A204.1 (cell line): Measurements from ENCODE around the gene CEACAM4.
"Not testable (repeated sequence)": the region's sequence is repeated elsewhere in the genome, so short reads cannot be mapped to it uniquely, and the experiment has no call there.

Source experiments
- FAIRE-seq: peaks from 2 replicates; lab custom pipeline; 2012; peaks lifted over from hg19 to GRCh38; lab: Jason Lieb, UNC

Gene CEACAM4

DNA sequence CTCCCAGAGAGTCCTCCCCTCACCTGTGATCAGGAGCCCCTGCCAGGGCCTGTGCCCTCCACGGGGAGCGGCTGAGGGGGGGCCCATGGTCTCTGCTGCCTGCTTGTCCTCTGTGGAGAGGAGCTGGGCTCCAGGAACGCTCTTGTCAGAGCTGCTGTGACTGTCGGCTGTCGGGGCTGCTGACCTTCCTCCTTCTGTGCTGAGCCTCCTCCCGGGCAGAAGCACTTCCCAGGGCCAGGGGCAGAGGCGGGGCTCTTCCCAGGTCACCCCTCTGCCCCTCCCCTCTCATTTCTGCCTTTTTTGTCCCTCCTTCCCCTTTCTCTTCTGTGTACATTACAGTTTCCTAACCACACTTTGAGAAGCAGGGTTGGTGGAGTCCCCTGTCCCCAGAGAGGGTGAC, at the start of gene CEACAM4:
CEACAM4 (minus strand) TSS at position 198 of the 400 bp plus-strand sequence; CDS start at position 87, 111 bp downstream.
- no peak for FAIRE-seq

DNA sequence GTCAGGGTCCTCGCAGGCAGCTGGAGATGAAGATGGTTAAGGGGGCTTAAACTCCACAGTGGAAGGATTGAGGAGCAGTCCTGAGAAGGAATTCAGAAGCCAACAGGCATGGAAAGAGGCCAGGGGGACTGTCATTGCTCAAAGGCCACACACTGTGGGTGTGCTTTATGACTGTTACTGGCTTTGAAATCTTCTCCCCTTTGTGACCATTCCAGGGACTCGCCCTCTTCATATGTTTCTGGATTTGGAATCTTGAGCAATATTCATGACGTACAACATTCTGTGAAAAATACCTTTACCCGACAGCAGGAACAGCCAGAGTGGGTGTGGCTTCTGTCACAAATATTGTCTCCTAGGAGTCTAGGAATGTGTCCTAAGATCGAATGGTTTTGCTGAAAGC, 44.6 kb upstream of the CEACAM4 start:
- no peak for FAIRE-seq

DNA sequence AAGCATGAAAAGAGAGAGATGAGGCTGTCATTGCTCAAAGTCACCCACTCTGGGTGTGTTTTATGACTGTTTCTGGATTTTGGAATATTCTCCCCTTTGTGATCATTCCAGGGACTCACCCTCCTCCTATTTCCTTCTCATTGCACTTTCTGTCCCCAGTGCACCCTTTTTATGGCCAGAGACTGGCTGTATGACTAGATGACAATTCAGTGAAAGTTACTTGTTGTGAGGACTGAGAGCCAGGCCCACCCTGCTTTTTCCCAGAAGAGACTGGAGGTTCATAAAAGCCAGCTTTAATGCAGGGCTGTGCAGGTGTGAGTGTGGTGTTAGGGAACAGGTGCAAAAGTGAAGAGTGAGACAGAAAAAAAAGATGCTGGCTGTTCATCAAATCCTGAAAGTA, 43.9 kb upstream of the CEACAM4 start:
- FAIRE-seq, result no peak

DNA sequence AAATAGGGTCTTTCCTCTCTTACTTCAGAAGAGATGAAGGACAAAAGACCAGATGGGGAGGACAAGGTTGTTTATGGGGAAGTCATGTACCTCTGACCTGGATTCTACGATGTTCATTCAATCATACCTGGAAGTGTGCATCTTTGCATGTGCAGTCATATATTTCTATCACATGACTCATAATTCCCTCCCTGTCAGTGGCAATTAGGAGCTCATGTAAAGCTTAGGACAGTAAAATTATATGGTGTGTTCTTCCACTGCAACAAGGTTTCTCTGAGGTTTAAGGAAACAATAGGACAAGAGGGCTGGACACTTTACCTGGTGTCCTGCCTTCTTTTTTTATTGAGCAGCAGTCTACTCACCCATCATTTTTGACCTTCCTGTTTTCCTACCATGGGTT, 41.4 kb upstream of the CEACAM4 start:
- no peak for FAIRE-seq

DNA sequence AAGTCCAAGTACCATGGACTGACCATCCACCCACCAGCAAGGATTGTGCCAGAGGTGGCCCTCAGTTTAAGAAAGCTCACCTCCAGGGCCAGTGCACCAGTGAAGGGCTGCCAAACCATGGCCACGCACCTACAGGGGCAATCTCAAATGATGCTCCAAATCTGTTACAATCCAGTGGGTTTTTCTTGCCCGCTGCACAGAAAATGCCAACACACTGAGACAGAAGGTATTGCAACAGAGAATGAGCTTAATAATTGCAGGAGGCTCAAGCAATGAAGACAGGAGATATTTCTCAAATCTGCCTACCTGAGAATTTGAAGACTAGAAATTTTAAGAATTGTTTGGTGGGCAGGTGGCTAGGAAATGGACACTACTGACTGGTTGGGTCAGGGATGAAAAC, 39.2 kb upstream of the CEACAM4 start:
- no peak for FAIRE-seq

DNA sequence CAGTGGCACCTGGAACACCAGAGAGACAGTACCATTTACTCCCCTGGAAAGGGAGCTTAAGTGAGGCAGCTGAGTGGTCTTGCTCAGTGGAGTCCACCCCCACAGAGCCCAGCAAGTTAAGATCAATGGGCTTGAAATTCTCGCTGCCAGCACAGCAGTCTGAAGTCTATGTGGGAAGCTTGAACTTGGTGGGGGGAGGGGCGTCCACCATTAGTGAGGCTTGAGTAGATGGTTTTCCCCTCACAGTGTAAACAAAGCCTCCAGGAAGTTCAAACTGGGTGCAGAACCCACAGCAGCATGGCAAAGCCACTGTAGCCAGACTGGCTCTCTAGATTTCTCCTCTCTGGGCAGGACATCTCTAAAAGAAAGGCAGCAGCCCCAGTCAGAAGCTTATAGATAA, 30.3 kb upstream of the CEACAM4 start:
- no peak for FAIRE-seq

DNA sequence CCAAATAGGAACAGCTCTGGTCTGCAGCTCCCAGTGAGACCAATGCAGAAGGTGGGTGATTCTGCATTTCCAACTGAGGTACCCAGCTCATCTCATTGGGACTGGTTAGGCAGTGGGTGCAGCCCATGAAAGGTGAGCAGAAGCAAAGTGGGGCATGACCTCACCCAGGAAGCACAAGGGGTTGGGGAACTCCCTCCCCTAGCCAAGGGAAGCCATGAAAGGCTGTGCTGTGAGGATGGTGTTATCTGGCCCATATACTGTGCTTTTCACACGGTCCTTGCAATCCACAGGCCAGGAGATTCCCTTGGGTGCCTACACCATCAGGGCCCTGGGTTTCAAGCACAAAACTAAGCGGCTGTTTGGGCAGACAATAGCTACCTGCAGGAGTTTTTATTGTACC, 29.9 kb upstream of the CEACAM4 start:
- not testable (repeated sequence) for FAIRE-seq

DNA sequence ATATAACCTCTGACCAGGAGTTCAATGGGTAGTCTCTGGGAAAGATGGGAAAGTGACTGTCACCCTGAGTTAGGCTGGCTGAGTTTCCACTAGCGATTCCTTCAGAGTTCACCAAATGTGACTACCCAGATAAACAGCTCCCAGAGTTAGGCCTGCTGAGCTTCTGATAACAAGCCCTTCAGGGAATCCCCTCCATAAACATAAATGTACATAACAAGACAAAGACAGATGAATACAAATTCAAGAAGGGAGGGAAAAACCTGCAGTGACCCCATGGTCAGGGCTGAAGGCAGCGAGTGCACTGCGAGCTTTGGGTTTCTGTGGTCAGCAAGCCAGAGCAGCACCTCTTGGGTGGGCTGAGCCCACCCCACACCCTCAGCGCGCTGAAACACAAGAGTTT, 25.4 kb upstream of the CEACAM4 start:
- no peak for FAIRE-seq

DNA sequence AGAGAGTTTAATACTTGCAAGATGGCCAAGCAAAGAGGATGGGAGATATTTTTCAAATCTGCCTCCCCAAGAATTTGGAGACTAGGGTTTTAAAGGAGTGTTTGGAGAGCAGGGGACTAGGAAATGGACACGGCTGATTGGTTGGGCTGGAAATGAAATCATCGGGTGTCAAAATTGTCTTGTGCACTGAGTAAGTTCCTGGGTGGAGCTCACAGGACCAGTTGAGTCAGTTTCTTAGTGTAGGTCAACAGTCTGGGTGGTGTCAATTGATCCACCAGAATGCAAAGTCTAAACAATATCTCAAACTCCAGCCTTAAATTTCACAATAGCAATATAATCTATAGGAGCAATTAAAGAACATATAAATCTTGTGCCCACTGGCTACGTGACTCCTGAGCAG, 23.0 kb upstream of the CEACAM4 start:
- FAIRE-seq, result no peak

DNA sequence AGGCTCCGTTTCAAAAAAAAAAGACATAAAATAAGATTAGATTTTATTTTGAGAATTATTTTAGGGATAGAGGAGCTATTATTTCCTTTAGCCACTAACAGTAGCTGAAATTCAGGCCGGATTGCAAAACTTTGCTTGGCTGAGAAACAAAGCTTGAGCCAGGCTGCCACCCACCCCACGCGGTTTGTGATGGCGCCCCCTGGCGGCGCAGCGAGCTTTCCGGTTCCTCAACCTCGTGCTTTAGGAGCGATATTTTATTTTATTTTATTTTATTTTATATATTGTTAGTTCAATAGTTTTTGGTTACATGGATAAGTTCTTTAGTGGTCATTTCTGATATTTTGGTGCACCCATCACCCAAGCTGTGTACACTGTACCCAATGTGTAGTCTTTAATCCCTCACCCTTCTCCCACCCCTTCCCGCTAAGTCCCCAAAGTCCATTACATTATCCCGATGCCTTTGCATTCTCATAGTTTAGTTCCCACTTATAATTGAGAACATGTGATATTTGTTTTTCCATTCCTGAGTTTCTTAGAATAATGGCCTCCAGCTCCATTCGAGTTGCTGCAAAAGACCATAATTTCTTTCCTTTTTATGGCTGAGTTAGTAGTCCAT, 19.8 kb upstream of the CEACAM4 start:
- no peak for FAIRE-seq

DNA sequence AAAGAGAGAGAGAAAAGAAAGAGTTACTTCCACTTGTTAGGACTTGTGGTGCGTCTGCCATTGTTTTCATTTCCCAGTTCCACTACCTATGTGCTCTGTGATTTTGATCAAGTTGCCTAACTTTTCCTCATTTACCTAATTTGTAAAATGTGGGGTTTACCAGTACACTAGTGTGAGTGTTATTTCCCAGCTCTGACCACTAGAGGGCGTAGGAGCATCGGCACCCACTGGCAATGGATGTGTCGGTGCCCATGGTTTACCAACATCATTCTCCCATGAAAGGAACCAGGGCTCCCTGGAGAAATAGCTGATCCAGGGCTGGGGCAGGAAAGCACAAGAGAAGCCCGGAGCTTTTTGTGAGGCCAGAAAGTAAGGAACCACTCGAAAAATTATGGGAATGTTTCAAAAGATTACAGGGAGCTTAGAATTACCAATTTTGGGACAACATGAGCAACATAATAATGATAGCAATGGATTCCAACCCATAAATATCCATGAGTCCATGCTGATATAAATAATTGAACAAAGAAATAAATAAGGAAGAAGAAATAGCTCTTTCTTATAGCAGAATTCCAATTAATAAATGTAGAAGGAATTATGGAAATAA, 15.1 kb upstream of the CEACAM4 start:
- peak; percentile 70 for FAIRE-seq

DNA sequence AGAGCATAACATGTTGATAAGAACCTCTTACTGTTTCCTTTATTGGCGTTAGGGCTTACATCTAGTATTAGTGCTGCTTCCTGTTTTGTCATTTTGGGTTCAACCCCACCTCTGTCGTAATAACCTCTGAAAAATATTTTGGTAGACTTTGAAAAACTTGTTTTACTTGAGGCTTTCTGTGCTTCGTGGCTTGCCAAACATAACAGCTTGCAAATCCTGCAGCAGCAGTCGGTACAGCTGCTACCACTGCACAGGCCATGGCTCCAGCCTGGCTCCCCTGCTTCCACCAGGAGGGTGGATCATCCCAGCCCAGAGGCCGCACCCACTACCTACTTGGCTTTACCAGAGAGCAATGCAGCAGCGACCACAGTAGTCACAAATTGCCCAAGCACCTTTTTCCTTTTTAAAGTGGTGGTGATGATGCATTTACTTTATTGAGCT, 11.8 kb upstream of the CEACAM4 start:
- no peak for FAIRE-seq

DNA sequence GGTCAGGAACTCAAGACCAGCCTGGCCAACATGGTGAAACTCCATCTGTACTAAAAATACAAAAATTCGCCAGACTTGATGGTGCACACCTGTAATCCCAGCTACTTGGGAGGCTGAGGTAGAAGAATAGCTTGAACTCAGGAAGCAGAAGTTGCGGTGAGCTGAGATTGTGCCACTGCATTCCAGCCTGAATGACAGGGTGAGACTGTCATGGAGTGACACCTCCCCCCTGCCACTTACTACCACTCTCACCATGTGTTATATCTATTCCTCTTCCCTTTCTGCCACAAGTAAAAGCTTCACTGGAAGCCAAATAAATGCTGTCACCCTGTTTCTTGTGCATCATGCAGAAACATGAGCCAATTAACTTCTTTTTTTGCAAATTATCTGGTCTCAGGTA, 10.6 kb upstream of the CEACAM4 start:
- no peak for FAIRE-seq

DNA sequence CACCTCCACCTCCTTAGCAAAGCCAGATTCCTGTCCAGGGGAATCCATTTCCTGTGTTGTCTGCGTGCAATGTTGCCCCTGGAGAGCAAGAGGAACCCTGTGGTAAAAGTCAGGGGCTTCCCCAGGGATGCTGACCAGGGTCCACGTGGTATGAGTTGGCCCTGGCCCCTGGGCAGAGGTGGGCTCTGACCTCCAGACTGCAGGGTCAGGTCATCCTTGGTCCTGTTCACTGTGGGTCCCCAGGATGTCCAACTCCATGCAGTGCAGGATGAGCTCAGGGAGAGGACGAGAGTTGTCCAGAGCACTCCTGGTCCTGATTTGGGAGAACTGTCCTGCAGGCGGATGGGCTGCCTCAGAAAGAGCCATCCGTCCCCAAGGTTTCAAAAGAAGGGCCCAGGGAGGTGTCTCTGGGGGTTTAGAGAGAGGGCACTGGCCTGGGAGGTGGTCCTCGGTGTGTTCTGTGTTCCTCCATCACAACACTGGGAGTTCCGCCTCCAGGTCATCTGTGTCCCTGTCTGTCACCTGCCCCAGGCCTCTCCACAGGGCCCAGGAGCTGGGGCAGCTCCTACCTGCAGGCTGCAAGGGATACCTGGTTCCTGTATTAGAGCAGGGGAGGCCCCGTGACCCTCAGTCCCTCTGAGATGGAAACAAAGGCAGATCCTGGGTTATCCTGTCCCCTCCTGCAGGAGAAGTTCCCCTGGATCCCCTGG, 1.2 kb upstream of the CEACAM4 start:
- FAIRE-seq, result no peak

DNA sequence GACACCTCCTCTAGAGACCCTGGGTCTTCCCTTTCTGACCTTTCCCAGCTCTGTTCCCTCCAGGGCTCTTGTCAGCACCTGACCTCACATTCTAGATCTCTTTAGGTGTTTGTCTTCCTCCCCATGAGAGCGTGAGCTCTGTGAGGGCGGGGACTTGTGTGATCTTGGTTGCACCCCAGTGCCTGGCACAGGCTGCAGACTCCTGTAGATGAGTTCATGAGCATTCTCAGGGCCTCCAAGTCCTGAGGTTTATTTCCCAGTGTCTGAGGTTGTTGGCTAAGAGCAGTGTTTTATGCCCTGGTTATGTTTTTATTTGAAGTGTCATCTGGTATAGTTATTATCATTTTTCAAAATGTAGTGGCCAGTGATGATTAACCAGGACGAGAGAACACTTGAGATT, 596 bp downstream of the CEACAM4 start:
- no peak for FAIRE-seq

DNA sequence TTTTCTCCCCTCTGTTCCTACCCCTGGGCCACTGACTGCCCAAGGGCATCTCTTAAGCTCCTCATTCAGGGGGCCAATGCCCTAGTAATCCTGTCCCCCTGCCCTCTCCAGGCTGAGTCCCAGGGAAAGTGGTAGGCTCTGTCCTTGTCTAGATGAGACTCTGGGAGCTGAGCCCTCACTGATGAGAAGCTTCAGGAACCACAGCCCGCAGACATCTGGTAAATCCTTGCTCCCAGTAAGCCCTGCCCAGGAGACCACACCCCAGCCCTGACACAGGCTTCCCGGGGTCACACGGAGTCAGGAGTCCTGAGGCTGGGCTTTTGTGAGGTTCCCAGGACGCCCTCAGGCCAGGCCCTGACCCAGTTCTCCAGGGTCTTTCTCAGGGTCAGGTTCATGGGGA, 1.9 kb downstream of the CEACAM4 start:
- no peak for FAIRE-seq

DNA sequence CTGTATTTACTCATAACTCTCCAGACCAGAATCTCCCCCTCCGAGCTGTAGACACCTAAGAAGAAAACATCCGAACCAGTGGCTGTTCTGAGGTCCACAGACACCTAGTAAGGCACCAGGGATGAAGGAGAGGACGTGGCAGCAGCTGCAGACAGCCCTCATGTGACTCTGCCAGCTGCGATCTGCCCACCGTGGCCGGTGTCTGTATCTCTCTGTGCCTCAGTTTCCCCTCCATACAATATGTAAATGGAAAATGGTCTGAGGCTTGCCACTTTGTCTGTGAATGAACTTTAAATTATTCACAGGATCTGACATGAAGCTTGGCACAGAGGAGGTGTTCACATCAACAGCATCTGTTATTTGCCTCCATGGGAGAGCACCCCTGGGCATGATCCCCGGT, 2.4 kb downstream of the CEACAM4 start:
- FAIRE-seq, result no peak

DNA sequence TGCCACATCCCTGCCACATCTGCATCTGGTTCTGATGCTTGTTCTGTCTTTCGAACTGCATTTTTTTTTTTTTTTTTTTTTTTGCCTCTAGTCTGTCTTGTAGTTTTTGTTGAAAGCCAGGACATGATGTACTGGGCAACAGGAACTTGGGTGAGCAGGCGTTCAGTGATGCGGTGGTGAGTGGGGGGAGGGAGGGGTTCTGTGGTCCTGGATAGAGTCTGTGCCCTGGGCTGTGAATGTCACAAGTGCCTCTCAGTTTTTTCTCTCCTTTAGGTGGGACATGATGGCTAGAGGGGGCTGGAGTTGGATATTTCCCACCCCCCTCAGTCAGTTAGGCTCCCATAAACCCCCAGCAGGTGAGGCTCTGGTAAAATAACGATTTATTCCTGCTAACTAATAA, 3.5 kb downstream of the CEACAM4 start:
- FAIRE-seq, result no peak

DNA sequence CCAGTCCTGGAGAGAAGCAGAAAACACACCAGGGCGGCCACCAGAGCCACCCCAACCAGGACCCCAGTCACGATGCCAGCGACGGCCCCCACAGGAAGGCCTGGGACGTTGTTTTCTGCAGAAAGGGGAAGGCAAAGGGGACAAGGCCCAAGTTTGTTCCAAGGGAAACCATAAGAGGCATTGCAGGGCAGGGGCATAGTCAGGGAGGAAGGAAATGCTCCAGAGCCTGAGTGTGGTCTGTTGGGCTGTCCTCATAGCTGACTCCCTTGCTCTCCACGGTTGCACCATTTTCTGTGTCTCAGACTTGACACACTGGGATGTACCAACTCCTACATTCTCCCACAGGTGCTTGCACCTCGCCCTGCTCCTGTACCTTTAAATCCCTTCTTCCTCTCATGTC, 5.2 kb downstream of the CEACAM4 start:
- FAIRE-seq, result no peak

DNA sequence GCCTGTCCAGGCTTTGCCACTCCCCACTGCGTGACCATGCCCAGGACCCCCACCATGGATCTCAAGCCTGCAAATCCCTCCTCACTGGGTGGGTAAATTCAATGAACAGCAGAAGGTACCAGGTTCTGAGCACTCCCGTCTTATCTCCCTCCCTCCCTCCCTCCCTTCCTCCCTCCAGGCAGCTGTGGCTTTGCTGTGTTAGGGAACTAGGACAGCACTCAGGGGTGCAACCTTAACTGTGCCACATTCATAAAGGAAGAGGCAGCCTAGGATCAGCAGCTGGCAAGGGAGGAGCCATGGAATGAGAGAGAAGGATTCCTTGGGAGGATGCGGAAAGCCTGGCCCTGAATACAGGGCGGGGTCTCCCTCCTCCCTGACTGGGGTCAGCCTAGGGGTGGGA, 5.6 kb downstream of the CEACAM4 start:
- no peak for FAIRE-seq

DNA sequence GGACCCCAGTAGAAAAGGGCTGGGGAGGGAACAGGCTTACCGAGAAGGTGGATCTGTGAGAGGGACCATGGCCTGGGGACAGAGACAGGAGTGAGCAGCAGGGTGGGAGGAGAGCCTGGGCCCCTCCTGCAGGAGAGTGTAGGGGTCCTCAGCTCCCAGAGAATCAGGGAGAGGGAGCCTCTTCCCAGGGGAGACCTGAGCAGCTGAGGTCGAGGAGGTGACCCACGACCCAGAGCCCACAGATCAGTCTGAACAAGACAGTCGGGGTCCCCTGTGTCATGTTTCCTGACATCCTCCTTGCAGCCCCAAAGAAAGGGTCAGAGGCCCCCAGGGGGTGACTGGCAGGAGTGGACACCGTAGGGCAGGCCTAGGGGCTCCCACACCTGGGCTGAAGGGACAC, 6.7 kb downstream of the CEACAM4 start:
- no peak for FAIRE-seq

DNA sequence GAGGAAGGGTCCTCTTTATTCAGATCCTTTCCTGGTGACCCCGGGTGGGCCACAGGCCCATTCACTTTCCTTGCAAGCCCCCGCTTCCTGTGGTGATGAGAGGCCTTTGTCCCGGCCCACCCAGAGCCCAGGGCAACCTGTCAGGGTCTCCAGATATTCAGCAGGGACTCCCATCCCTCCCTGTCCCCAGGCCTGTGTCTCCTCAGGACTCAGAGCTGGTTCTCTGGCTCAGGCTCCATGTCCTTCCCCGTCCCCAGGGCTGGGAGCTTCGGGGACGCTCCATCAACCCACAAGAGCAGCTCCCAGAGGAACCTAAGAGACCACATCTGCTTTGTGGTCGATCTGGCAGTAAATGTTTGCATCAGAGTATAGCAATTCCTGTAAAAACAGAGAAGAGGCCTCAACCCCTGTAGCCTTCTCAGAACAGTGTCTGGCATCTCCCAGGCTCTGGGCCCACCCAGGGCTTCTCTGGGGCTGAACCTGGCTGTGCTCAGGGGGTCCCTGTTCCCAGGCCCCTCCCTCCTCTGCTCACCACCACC, 7.8 kb downstream of the CEACAM4 start:
- no peak for FAIRE-seq

DNA sequence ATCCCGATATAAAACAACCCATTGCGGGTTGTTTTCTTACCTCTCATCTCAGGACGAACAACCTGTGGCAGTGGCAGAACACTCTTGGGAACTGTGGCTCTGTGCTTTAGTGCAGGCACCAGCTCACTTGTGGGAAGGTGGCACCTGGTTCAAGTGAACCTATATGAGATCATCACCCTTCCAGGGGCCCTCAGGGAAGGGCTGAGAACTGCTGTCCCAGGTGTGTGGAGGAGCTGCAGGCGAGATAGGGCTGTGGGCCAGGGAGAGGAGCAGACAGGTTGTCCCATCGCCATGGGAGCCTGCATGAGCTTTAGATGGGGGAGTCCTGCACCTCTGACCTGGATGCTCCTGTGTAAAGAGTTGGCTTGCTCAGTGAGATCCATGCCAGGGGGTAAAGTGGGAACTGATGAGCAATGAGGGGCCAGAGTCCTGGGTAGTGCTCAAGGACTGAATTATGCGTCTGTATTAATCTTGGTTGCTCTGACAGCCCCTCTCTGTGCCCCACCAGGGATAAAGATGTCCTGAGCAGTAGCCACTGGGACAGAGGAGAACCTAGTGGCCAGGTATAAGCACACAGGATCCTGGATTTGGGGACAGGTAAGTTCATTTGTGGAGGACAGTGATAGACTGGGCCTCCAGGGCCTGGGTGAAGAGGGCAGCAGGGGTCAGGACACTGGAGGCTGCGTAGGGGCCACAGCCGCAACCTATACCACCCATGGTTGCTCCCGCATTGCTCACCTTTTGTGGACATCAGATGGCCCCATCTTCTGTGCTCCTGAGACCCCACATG, 8.7 kb downstream of the CEACAM4 start:
- FAIRE-seq, result no peak
